ENCODE data around the gene ULK4. TPM values are rescaled to one million over a fixed set of nuclear protein-coding genes. Genes with fewer than 3 reads are reported as not detected.

ULK4 gene
- total RNA-seq, 1 donor from 2014 or later: 18.6 TPM

GRCh38 chr3:41430886-41431285 is 531.0 kb downstream of the ULK4 start:
- Mint-ChIP-seq H3K27ac (peak overlapping the region; percentile 42), H3K4me3 (no peak overlapping the region), H3K36me3 (ENCODE audit: low read depth) (peaks cover 2% of the 10 kb centered on the region), H3K27me3 (peaks cover 2% of the 10 kb centered on the region), H3K4me1 (no peaks in the 10 kb centered on the region), H3K9me3 (peaks cover 11% of the 10 kb centered on the region)
- no peak for TF ChIP-seq CTCF (IDR thresholded peaks at IDR 0.05)
- intact Hi-C loops (cut with micrococcal nuclease): no loop called here
- ChIA-PET POLR2A (interaction anchor here (0.6 kb wide), 1 partner anchor 100 kb away, joined by 3 read pairs; no protein-coding TSS in a partner anchor), CTCF (no interaction called here)
- ATAC-seq (ENCODE audit: low read depth) (no peak), DNase-seq (no peak)

GRCh38 chr3:41430391-41430790 is 531.5 kb downstream of the ULK4 start:
- no peak for TF ChIP-seq CTCF (IDR thresholded peaks at IDR 0.05)
- H3K27me3 Mint-ChIP-seq: peaks cover 2% of the 10 kb centered on the region
- ChIA-PET CTCF (no interaction called here), POLR2A (interaction anchor here (0.6 kb wide), 1 partner anchor 100 kb away, joined by 3 read pairs; no protein-coding TSS in a partner anchor)
- H3K9me3 Mint-ChIP-seq: peaks cover 15% of the 10 kb centered on the region
- ATAC-seq (ENCODE audit: low read depth) (no peak), DNase-seq (no peak)
- H3K27ac Mint-ChIP-seq: no peak overlapping the region
- H3K4me1 Mint-ChIP-seq: no peaks in the 10 kb centered on the region
- peaks cover 2% of the 10 kb centered on the region for H3K36me3 Mint-ChIP-seq (ENCODE audit: low read depth)
- intact Hi-C loops (cut with micrococcal nuclease): no loop called here
- no peak overlapping the region for H3K4me3 Mint-ChIP-seq

GRCh38 chr3:41426485-41426884 is 535.4 kb downstream of the ULK4 start:
- POLR2A ChIA-PET: no interaction called here
- no peak for TF ChIP-seq CTCF (IDR thresholded peaks at IDR 0.05)
- ATAC-seq (ENCODE audit: low read depth) (no peak), DNase-seq (no peak)
- CTCF ChIA-PET: no interaction called here
- peaks cover 2% of the 10 kb centered on the region for H3K36me3 Mint-ChIP-seq (ENCODE audit: low read depth)
- peaks cover 13% of the 10 kb centered on the region for H3K9me3 Mint-ChIP-seq
- peaks cover 2% of the 10 kb centered on the region for H3K27me3 Mint-ChIP-seq
- no peak overlapping the region for H3K27ac Mint-ChIP-seq
- no peaks in the 10 kb centered on the region for H3K4me1 Mint-ChIP-seq
- intact Hi-C loops (cut with micrococcal nuclease): no loop called here
- no peak overlapping the region for H3K4me3 Mint-ChIP-seq

GRCh38 chr3:41424543-41425300 is 537.2 kb downstream of the ULK4 start:
- POLR2A ChIA-PET: no interaction called here
- peaks cover 13% of the 10 kb centered on the region for H3K9me3 Mint-ChIP-seq
- TF ChIP-seq CTCF (IDR thresholded peaks at IDR 0.05): no peak
- no peak for ATAC-seq (ENCODE audit: low read depth)
- H3K36me3 Mint-ChIP-seq (ENCODE audit: low read depth): peaks cover 2% of the 10 kb centered on the region
- H3K27me3 Mint-ChIP-seq: peaks cover 2% of the 10 kb centered on the region
- H3K4me3 Mint-ChIP-seq: no peak overlapping the region
- CTCF ChIA-PET: no interaction called here
- DNase-seq: no peak
- intact Hi-C loops (cut with micrococcal nuclease): no loop called here
- no peaks in the 10 kb centered on the region for H3K4me1 Mint-ChIP-seq
- no peak overlapping the region for H3K27ac Mint-ChIP-seq

- no peak for ATAC-seq (ENCODE audit: low read depth)
- Mint-ChIP-seq H3K27ac (no peak overlapping the region), H3K27me3 (no peaks in the 10 kb centered on the region), H3K9me3 (no peaks in the 10 kb centered on the region), H3K4me3 (no peak overlapping the region), H3K4me1 (no peaks in the 10 kb centered on the region), H3K36me3 (ENCODE audit: low read depth) (no peaks in the 10 kb centered on the region)
- TF ChIP-seq CTCF (IDR thresholded peaks at IDR 0.05): no peak
- no peak for DNase-seq
- CTCF ChIA-PET: no interaction called here
- intact Hi-C loops (cut with micrococcal nuclease): no loop called here
- POLR2A ChIA-PET: no interaction called here
These were observed 542.1 kb downstream of the ULK4 start for GRCh38 chr3:41419809-41420208.
